H9 (cell line): ENCODE data around the gene CYSLTR2. TPM values are rescaled to one million over a fixed set of nuclear protein-coding genes. Genes with fewer than 3 reads are reported as not detected.

ENCODE experiments used
- DNase-seq: peaks from one replicate; pipeline ENCODE4 v3.0.0-alpha.2; 2017
- H2AFZ ChIP-seq: one replicate; pipeline ENCODE4 v1.6.1; 2013; ENCODE audit warnings: mild to moderate bottlenecking, low read length, control low read depth, moderate library complexity
- H2AK5ac ChIP-seq: 2 replicates; pipeline ENCODE4 v1.6.1; 2013; ENCODE audit warnings: low read length, control low read depth, mixed read lengths; ENCODE audit not compliant: insufficient read length
- H2BK120ac ChIP-seq: one replicate; pipeline ENCODE4 v1.6.1; 2013; ENCODE audit warnings: low read depth, mild to moderate bottlenecking, low read length, control low read depth, inconsistent platforms; ENCODE audit not compliant: poor library complexity, severe bottlenecking
- H2BK12ac ChIP-seq: 2 replicates; pipeline ENCODE4 v1.6.1; 2013; ENCODE audit warnings: low read length, control low read depth, mixed read lengths, low read depth; ENCODE audit not compliant: insufficient read length
- H2BK15ac ChIP-seq: 2 replicates; pipeline ENCODE4 v1.6.1; 2013; ENCODE audit warnings: low read depth, low read length, control low read depth
- H2BK20ac ChIP-seq: one replicate; pipeline ENCODE4 v1.6.1; 2013; ENCODE audit warnings: low read depth, mild to moderate bottlenecking, low read length, control low read depth, inconsistent platforms; ENCODE audit not compliant: poor library complexity, severe bottlenecking
- H2BK5ac ChIP-seq: 2 replicates; pipeline ENCODE4 v1.6.1; 2013; ENCODE audit warnings: low read length, control low read depth, mixed read lengths; ENCODE audit not compliant: insufficient read length
- H3K14ac ChIP-seq: 2 replicates; pipeline ENCODE4 v1.6.1; 2013; ENCODE audit warnings: low read length, control low read depth; ENCODE audit not compliant: insufficient read depth
- H3K18ac ChIP-seq: 2 replicates; pipeline ENCODE4 v1.6.1; 2013; ENCODE audit warnings: low read depth, mild to moderate bottlenecking, mixed read lengths, low read length, control low read depth; ENCODE audit not compliant: insufficient read length
- H3K23ac ChIP-seq: 2 replicates; pipeline ENCODE4 v1.6.1; 2013; ENCODE audit warnings: low read length, control low read depth, mixed read lengths, low read depth; ENCODE audit not compliant: insufficient read length
- H3K23me2 ChIP-seq: 2 replicates; pipeline ENCODE4 v1.6.1; 2013; ENCODE audit warnings: low read depth, mild to moderate bottlenecking, mixed read lengths, low read length, control low read depth; ENCODE audit not compliant: insufficient read length, poor library complexity, severe bottlenecking
- H3K27ac ChIP-seq: 2 replicates; pipeline ENCODE4 v1.5.1; 2013; ENCODE audit warnings: low read length, control low read depth, mixed read lengths, low read depth; ENCODE audit not compliant: insufficient read length
- H3K27me3 ChIP-seq: 2 replicates; pipeline ENCODE4 v1.6.1; 2013; ENCODE audit warnings: low read length, control low read depth, inconsistent platforms; ENCODE audit not compliant: insufficient read depth
- H3K4ac ChIP-seq: 2 replicates; pipeline ENCODE4 v1.6.1; 2013; ENCODE audit warnings: low read depth, mild to moderate bottlenecking, control low read depth, inconsistent platforms, low read length, moderate library complexity
- H3K4me1 ChIP-seq: 2 replicates; pipeline ENCODE4 v1.6.1; 2013; ENCODE audit warnings: low read length, control low read depth, inconsistent platforms; ENCODE audit not compliant: insufficient read depth
- H3K4me2 ChIP-seq: 2 replicates; pipeline ENCODE4 v1.6.1; 2013; ENCODE audit warnings: low read length, control low read depth, mixed read lengths; ENCODE audit not compliant: insufficient read length, insufficient read depth
- H3K56ac ChIP-seq: 2 replicates; pipeline ENCODE4 v1.6.1; 2013; ENCODE audit warnings: low read depth, mild to moderate bottlenecking, mixed read lengths, low read length, control low read depth; ENCODE audit not compliant: insufficient read length
- H3K79me1 ChIP-seq: 2 replicates; pipeline ENCODE4 v1.6.1; 2013; ENCODE audit warnings: low read depth, mild to moderate bottlenecking, moderate library complexity, low read length, control low read depth, inconsistent platforms; ENCODE audit not compliant: insufficient read depth, poor library complexity, severe bottlenecking
- H3K79me2 ChIP-seq: 2 replicates; pipeline ENCODE4 v1.6.1; 2013; ENCODE audit warnings: low read length, control low read depth, inconsistent platforms; ENCODE audit not compliant: insufficient read depth
- H3K9ac ChIP-seq: 2 replicates; pipeline ENCODE4 v1.6.1; 2013; ENCODE audit warnings: low read length, control low read depth, mixed read lengths; ENCODE audit not compliant: insufficient read length; ENCODE audit errors: extremely low read depth
- H3K9me3 ChIP-seq: one replicate; pipeline ENCODE4 v1.6.1; 2013; ENCODE audit warnings: low read depth, low read length, inconsistent platforms; ENCODE audit not compliant: control insufficient read depth
- H3T11ph ChIP-seq: one replicate; pipeline ENCODE4 v1.6.1; 2013; ENCODE audit warnings: mild to moderate bottlenecking, low read length, control low read depth, inconsistent platforms
- H4K20me1 ChIP-seq: one replicate; pipeline ENCODE4 v1.6.1; 2013; ENCODE audit not compliant: control insufficient read depth, insufficient read length, insufficient read depth
- H4K5ac ChIP-seq: 2 replicates; pipeline ENCODE4 v1.6.1; 2013; ENCODE audit warnings: low read depth, mild to moderate bottlenecking, mixed read lengths, low read length, control low read depth; ENCODE audit not compliant: insufficient read length
- H4K8ac ChIP-seq: replicated peaks from 2 replicates; pipeline ENCODE4 v1.6.1; 2013; ENCODE audit warnings: low read length, control low read depth, mixed read lengths, low read depth; ENCODE audit not compliant: insufficient read length
- H4K91ac ChIP-seq: 2 replicates; pipeline ENCODE4 v1.6.1; 2013; ENCODE audit warnings: low read depth, mild to moderate bottlenecking, moderate library complexity, mixed read lengths, low read length, control low read depth; ENCODE audit not compliant: insufficient read length
- H3K27ac Mint-ChIP-seq, 3 experiments: 2 replicates in 2 of 3; 3 replicates in 1 of 3; pipeline ENCODE4 v1.8.0; 2020 to 2021; ENCODE audit warnings: mixed read lengths in 3 of 3, mild to moderate bottlenecking in 1 of 3, moderate library complexity in 1 of 3
- H3K27me3 Mint-ChIP-seq: 2 replicates; pipeline ENCODE4 v1.8.0; 2021; ENCODE audit warnings: low read depth, mild to moderate bottlenecking, moderate library complexity, mixed read lengths
- H3K36me3 Mint-ChIP-seq, 3 experiments: 2 replicates in 2 of 3; 3 replicates in 1 of 3; pipeline ENCODE4 v1.8.0; 2020 to 2021; ENCODE audit warnings: low read depth in 3 of 3, mixed read lengths in 3 of 3; ENCODE audit not compliant: insufficient read depth in 1 of 3
- H3K4me1 Mint-ChIP-seq, 2 experiments: 2 replicates each; pipeline ENCODE4 v1.8.0; 2020; ENCODE audit warnings: mixed read lengths in 2 of 2
- H3K4me3 Mint-ChIP-seq, 2 experiments: 2 replicates in 1 of 2; 3 replicates in 1 of 2; pipeline ENCODE4 v1.8.0; 2020 to 2021; ENCODE audit warnings: mild to moderate bottlenecking in 2 of 2, mixed read lengths in 2 of 2, moderate library complexity in 1 of 2
- H3K9me3 Mint-ChIP-seq, 2 experiments: 2 replicates in 1 of 2; 3 replicates in 1 of 2; pipeline ENCODE4 v1.8.0; 2020; ENCODE audit warnings: mild to moderate bottlenecking in 2 of 2, mixed read lengths in 2 of 2, moderate library complexity in 1 of 2
- WGBS: extraction: QIAGEN DNeasy Blood & Tissue Kit; methylation state at CpG from one replicate; pipeline ENCODE4 v1.1.7; 2013; ENCODE audit warnings: missing lambda C conversion rate, low lambda C conversion rate, mixed read lengths; ENCODE audit not compliant: insufficient read length; ENCODE audit errors: extremely low coverage; 5-methylcytosine and 5-hydroxymethylcytosine counted together
- total RNA-seq: library from RNA; stranded (reverse); gene quantifications from 2 replicates; pipeline ENCODE4 v1.2.1, GENCODE V29; 2021
- TF ChIP-seq, protein P1 (sequence below): fragments of 200-600 bp; sonication (generic); conservative IDR thresholded peaks from 3 replicates; pipeline ENCODE4 v1.8.0; 2021; ENCODE audit warnings: antibody characterized with exemption, mild to moderate bottlenecking

Gene CYSLTR2
- total RNA-seq, 1 experiment from 2014 or later = not detected

DNA sequence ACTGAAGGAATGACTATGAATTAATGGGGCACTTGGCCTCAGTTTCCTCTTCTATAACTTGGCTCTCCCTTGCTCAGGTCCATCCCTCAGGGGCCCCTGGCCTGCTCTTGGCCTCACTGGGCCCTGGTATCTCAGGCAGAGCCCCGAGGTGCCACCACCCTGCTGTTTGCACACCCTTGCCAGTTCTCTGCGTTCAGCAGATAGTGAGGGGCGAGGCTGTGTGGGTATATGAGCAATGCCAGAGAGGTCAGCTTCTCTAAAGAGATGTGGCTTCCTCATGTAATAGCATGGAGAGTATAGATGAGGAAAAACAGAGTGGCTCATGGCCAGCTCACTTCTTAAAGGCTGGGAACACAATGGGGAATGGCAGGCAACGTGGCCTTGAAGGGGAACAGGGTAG, 76.1 kb downstream of the CYSLTR2 start:
- no peaks in the 10 kb centered on the region for H3K79me1 ChIP-seq
- H3K4me1 Mint-ChIP-seq = peaks cover 11 to 15% of the 10 kb centered on the region in 2 experiments
- H3K27me3 ChIP-seq = no peaks in the 10 kb centered on the region
- H3K9me3 ChIP-seq = no peaks in the 10 kb centered on the region
- H3T11ph ChIP-seq = no peak overlapping the region
- TF ChIP-seq, protein P1, sequence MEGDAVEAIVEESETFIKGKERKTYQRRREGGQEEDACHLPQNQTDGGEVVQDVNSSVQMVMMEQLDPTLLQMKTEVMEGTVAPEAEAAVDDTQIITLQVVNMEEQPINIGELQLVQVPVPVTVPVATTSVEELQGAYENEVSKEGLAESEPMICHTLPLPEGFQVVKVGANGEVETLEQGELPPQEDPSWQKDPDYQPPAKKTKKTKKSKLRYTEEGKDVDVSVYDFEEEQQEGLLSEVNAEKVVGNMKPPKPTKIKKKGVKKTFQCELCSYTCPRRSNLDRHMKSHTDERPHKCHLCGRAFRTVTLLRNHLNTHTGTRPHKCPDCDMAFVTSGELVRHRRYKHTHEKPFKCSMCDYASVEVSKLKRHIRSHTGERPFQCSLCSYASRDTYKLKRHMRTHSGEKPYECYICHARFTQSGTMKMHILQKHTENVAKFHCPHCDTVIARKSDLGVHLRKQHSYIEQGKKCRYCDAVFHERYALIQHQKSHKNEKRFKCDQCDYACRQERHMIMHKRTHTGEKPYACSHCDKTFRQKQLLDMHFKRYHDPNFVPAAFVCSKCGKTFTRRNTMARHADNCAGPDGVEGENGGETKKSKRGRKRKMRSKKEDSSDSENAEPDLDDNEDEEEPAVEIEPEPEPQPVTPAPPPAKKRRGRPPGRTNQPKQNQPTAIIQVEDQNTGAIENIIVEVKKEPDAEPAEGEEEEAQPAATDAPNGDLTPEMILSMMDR = no peak
- H3K56ac ChIP-seq = no peak overlapping the region
- no peak overlapping the region for H3K14ac ChIP-seq
- no peak overlapping the region for H2BK20ac ChIP-seq
- no peak overlapping the region for H2AK5ac ChIP-seq
- H3K27me3 Mint-ChIP-seq = peaks cover 11% of the 10 kb centered on the region
- H4K91ac ChIP-seq = no peak overlapping the region
- no peaks in the 10 kb centered on the region for H3K79me2 ChIP-seq
- no CpG with 5 or more reads among the region's 4 CpGs for WGBS
- H3K27ac Mint-ChIP-seq = no peak overlapping the region
- no peaks in the 10 kb centered on the region for H4K20me1 ChIP-seq
- H2BK15ac ChIP-seq = no peak overlapping the region
- DNase-seq = no peak
- no peak overlapping the region for H3K9ac ChIP-seq
- no peak overlapping the region for H3K18ac ChIP-seq
- no peak overlapping the region for H2AFZ ChIP-seq
- no peaks in the 10 kb centered on the region for H3K4me1 ChIP-seq
- H3K4me3 Mint-ChIP-seq = no peak overlapping the region
- peaks cover 0 to 3% (median 0%) of the 10 kb centered on the region in 3 experiments; a peak in 2 of 7 replicates for H3K36me3 Mint-ChIP-seq
- H3K4ac ChIP-seq = no peak overlapping the region
- H3K9me3 Mint-ChIP-seq = peaks cover 6% of the 10 kb centered on the region in 2 experiments; a peak in 4 of 5 replicates
- no peak overlapping the region for H4K8ac ChIP-seq
- no peak overlapping the region for H3K23ac ChIP-seq
- no peak overlapping the region for H2BK12ac ChIP-seq
- no peaks in the 10 kb centered on the region for H3K23me2 ChIP-seq
- no peak overlapping the region for H3K4me2 ChIP-seq
- no peak overlapping the region for H3K27ac ChIP-seq
- no peak overlapping the region for H2BK5ac ChIP-seq
- no peak overlapping the region for H4K5ac ChIP-seq
- no peak overlapping the region for H2BK120ac ChIP-seq
